ENCODE data around the gene COX7A2. TPM values are rescaled to one million over a fixed set of nuclear protein-coding genes. Genes with fewer than 3 reads are reported as not detected.
A peak's percentile ranks its signal among the peaks of the same experiment; 100 is the strongest.

COX7A2 gene
- total RNA-seq, 1 donor from 2014 or later = 232 TPM

DNA sequence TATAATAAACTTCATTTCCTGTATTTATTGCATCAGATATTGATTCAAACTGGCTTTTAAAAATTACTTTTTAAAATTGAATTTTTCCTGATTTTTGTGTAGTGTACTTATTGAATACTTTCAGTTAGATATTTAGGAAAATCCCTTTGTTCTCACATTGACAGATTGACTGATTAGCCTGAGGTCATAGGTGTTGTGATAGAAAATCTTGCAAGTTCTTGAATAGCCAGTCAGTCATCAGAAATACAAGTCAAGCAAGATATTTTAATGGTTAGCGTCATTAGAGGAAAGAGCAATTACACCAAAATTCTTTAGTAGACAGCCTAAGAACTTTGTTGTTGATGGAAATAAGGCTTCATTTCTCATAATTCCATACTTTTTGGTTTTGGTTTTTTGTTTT lies 44.4 kb upstream of the COX7A2 start:
- peaks cover 41% of the 10 kb centered on the region for H3K4me1 Mint-ChIP-seq
- H3K27me3 Mint-ChIP-seq (ENCODE audit: low read depth) = no peaks in the 10 kb centered on the region
- H3K36me3 Mint-ChIP-seq = peaks cover 2% of the 10 kb centered on the region
- no peak overlapping the region for H3K4me3 Mint-ChIP-seq
- TF ChIP-seq, protein P1, sequence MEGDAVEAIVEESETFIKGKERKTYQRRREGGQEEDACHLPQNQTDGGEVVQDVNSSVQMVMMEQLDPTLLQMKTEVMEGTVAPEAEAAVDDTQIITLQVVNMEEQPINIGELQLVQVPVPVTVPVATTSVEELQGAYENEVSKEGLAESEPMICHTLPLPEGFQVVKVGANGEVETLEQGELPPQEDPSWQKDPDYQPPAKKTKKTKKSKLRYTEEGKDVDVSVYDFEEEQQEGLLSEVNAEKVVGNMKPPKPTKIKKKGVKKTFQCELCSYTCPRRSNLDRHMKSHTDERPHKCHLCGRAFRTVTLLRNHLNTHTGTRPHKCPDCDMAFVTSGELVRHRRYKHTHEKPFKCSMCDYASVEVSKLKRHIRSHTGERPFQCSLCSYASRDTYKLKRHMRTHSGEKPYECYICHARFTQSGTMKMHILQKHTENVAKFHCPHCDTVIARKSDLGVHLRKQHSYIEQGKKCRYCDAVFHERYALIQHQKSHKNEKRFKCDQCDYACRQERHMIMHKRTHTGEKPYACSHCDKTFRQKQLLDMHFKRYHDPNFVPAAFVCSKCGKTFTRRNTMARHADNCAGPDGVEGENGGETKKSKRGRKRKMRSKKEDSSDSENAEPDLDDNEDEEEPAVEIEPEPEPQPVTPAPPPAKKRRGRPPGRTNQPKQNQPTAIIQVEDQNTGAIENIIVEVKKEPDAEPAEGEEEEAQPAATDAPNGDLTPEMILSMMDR (IDR thresholded peaks at IDR 0.05; ENCODE audit: unreplicated experiment) = no peak
- peak overlapping the region; percentile 67 for H3K27ac Mint-ChIP-seq
- H3K9me3 Mint-ChIP-seq = no peaks in the 10 kb centered on the region
- no peak for DNase-seq (ENCODE audit: low spot score in 2 of 2, unreplicated experiment in 2 of 2)

DNA sequence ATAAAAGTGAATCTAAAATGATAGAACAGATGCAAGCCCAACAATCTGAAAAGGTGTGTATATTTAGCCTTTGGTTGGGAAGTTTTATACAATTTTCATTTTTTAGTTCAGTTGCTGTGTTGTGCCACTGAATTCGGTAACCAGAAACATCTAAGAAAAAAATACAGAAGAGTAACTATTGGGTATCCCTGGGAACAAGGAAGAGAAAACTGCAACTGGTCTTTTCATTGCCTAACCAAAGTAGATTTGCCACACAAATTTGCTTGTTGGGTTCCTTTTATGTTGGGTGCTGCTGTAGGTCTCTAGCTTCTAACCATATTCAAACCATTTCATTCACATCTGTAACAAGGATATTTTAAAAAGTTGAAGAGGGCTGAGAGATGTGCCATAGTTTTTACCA lies 43.8 kb upstream of the COX7A2 start:
- TF ChIP-seq, protein P1 (IDR thresholded peaks at IDR 0.05; ENCODE audit: unreplicated experiment) = no peak
- no peaks in the 10 kb centered on the region for H3K9me3 Mint-ChIP-seq
- DNase-seq (ENCODE audit: low spot score in 2 of 2, unreplicated experiment in 2 of 2) = no peak
- no peak overlapping the region for H3K4me3 Mint-ChIP-seq
- peaks cover 45% of the 10 kb centered on the region for H3K4me1 Mint-ChIP-seq
- peaks cover 2% of the 10 kb centered on the region for H3K36me3 Mint-ChIP-seq
- H3K27me3 Mint-ChIP-seq (ENCODE audit: low read depth) = no peaks in the 10 kb centered on the region
- peak overlapping the region; percentile 67 for H3K27ac Mint-ChIP-seq

- Mint-ChIP-seq H3K4me1 (peaks cover 47% of the 10 kb centered on the region), H3K36me3 (peaks cover 2% of the 10 kb centered on the region), H3K9me3 (no peaks in the 10 kb centered on the region), H3K27ac (peak overlapping the region; percentile 67), H3K4me3 (peak overlapping the region; percentile 29), H3K27me3 (ENCODE audit: low read depth) (no peaks in the 10 kb centered on the region)
- no peak for DNase-seq (ENCODE audit: low spot score in 2 of 2, unreplicated experiment in 2 of 2)
- TF ChIP-seq, protein P1 (IDR thresholded peaks at IDR 0.05; ENCODE audit: unreplicated experiment) = no peak
These were observed 43.4 kb upstream of the COX7A2 start for GRCh38 chr6:75286955-75287354.

DNA sequence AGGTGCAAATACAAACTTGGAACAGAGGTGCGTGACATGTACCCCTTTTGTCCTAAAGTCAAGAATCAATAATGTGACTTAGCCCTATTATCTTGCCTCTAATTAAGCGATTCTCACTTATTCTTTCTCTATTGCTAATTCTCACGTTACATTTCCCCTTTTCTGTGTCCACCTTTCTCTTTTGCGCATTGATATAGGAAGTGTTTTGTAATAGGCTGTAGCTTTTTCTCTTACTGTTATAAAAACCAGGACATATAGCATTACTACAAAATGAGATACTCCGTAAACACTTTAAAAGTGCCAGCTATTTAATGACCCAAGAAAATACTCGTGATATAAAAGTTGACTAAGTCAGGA lies 41.7 kb upstream of the COX7A2 start:
- TF ChIP-seq, protein P1 (IDR thresholded peaks at IDR 0.05; ENCODE audit: unreplicated experiment) = no peak
- Mint-ChIP-seq H3K4me3 (no peak overlapping the region), H3K27ac (no peak overlapping the region), H3K9me3 (no peaks in the 10 kb centered on the region), H3K27me3 (ENCODE audit: low read depth) (no peaks in the 10 kb centered on the region), H3K36me3 (peaks cover 2% of the 10 kb centered on the region), H3K4me1 (peaks cover 48% of the 10 kb centered on the region)
- no peak for DNase-seq (ENCODE audit: low spot score in 2 of 2, unreplicated experiment in 2 of 2)

DNA sequence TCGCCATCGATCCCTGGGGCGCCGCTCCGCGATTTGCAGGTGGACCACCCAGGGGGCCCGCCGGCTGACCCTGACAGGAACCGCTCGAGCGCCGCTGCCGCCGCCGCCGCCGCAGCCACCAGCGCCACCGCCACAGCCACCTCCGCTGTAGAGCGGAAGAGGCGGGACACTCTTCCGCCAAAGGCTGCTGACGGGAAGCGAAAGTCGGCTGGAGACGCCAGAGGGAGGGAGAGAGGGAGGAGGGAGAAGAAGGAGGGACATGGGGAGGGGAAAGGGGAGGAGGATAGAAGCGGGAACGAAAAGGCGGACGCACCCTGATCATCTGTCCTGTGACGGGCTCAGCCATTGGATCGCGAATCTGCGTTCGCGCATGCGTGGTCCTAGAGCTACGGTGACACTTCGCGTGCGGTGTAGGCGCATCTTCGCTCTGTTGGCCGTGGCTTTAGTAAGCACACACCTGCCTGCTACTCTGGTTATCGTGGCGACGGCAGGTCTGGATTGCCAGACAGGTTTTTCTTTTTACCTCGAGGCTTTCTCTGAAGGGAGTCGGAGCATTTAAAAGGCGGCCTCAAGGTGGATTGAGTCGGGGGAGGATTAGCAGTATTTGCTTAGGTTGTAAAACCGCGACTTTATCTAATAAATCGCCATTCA lies 41.2 kb upstream of the COX7A2 start, which contains the start of gene TMEM30A:
TSS of gene TMEM30A (minus strand) at position 161 of the 651 bp plus-strand sequence. CDS start at position 7, 154 bp downstream.
- no peak within 1 kb of the TSS for H3K4me3 Mint-ChIP-seq
- no peaks in the 10 kb centered on the region for H3K9me3 Mint-ChIP-seq
- H3K27ac Mint-ChIP-seq = no peak within 1 kb of the TSS
- H3K4me1 Mint-ChIP-seq = peaks cover 48% of the 10 kb centered on the region
- no peaks in the 10 kb centered on the region for H3K27me3 Mint-ChIP-seq (ENCODE audit: low read depth)
- H3K36me3 Mint-ChIP-seq = peaks cover 2% of the 10 kb centered on the region
- peak; percentile 95 for DNase-seq (ENCODE audit: low spot score in 2 of 2, unreplicated experiment in 2 of 2)
- TF ChIP-seq, protein P1 (IDR thresholded peaks at IDR 0.05; ENCODE audit: unreplicated experiment) = no peak
